Choroid plexus epithelial cell (primary cell): ENCODE results near the gene B4GALT2.

Experiments
- DNase-seq: peaks from one replicate; pipeline ENCODE4 v3.0.0-alpha.2; 2010; ENCODE audit warnings: low read depth
- H3K4me3 ChIP-seq: 2 replicates; pipeline ENCODE4 v1.5.1; 2011; ENCODE audit warnings: low read depth, mild to moderate bottlenecking, control low read depth, low read length, moderate library complexity
- TF ChIP-seq, protein P1 (sequence below): conservative IDR thresholded peaks from 2 replicates; pipeline ENCODE4 v1.5.1; 2011; ENCODE audit warnings: low read depth, mild to moderate bottlenecking, control low read depth, inconsistent platforms, low read length, moderate library complexity

The B4GALT2 gene

GRCh38 chr1:43976890-43977289, 2.1 kb upstream of the B4GALT2 start:
- DNase-seq = no peak
- H3K4me3 ChIP-seq = no peak overlapping the region
- TF ChIP-seq, protein P1, sequence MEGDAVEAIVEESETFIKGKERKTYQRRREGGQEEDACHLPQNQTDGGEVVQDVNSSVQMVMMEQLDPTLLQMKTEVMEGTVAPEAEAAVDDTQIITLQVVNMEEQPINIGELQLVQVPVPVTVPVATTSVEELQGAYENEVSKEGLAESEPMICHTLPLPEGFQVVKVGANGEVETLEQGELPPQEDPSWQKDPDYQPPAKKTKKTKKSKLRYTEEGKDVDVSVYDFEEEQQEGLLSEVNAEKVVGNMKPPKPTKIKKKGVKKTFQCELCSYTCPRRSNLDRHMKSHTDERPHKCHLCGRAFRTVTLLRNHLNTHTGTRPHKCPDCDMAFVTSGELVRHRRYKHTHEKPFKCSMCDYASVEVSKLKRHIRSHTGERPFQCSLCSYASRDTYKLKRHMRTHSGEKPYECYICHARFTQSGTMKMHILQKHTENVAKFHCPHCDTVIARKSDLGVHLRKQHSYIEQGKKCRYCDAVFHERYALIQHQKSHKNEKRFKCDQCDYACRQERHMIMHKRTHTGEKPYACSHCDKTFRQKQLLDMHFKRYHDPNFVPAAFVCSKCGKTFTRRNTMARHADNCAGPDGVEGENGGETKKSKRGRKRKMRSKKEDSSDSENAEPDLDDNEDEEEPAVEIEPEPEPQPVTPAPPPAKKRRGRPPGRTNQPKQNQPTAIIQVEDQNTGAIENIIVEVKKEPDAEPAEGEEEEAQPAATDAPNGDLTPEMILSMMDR = no peak

DNA sequence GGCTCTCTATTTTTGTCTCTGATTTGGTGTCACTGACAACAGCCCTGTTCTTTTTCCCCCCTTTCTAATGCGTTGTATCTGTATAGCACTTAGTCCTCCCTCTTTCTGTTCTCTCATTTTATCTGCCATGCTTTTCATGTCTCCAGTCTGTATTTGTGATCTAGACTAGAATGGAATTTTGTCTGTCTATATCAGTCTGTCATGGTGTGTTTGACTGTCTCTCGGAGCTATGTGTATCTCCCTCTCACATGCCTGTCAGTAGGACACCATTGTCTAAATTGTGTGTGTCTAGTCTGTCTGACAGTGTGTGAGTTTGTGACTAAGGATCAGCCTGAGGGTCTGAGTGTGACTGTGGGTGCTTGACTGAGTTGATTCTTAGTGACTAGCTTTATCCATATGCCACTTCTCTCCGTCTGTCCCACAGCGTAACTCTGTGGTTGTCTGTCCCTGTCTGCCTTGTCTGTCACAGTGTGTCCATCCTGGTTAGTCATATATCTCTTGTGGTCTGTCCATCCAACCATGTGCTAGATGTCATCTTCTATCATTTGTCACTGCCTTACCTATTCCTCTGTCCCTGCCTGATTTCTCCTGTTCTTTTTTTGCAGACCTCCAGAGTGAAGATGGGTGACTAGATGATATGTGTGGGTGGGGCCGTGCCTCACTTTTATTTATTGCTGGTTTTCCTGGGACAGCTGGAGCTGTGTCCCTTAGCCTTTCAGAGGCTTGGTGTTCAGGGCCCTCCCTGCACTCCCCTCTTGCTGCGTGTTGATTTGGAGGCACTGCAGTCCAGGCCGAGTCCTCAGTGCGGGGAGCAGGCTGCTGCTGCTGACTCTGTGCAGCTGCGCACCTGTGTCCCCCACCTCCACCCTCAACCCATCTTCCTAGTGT, 1.4 kb upstream of the B4GALT2 start:
- H3K4me3 ChIP-seq = no peak overlapping the region
- TF ChIP-seq, protein P1 = no peak
- DNase-seq = no peak

- H3K4me3 ChIP-seq = peak overlapping the region; percentile 66
Measured at GRCh38 chr1:43978264-43978550, 803 bp upstream of the B4GALT2 start.

GRCh38 chr1:43979261-43979527, 184 bp downstream of the B4GALT2 start:
- no peak for DNase-seq
- TF ChIP-seq, protein P1 = no peak

More at GRCh38 chr1:43978264-43978550, 803 bp upstream of the B4GALT2 start:
- DNase-seq = no peak
- TF ChIP-seq, protein P1 = no peak

DNA sequence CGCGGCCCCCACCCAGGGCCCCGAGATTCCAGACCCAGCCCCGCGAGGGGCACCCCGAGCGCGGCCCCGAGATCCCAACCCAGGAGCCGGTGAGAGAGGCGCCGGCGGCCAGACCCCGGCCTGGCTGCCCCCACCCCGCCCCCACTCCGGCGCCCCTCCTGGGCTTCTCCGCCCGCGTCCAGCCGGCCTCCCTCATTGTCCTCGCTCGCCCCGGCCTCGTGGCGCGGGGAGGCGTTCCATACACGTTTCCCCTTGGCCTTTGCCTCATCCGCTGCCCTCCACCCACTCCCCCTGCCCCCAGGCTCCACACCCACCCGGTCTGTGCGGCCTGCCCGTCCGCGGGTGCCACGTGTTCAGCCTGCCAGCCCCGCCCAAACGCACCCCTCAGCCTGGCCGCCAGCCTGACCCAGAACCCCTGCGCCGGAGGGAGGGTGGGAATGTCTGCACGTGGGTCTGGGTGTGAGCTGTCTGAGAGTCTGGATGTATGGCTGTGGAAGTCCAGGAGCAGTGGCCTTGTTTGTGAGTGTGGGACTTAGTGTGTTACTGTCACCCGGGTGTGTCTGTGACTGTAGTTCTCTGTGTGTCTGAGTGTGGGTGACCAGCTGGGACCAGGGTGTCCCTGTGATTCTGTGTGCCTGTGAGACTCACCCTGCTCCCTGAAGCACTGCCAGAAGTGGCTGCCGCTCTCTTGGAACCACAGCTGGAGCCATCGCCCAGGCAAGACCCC, 681 bp downstream of the B4GALT2 start:
- peak; percentile 49 for DNase-seq
- H3K4me3 ChIP-seq = peak overlapping the region; percentile 66

More at GRCh38 chr1:43979261-43979527, 184 bp downstream of the B4GALT2 start:
- H3K4me3 ChIP-seq = peak overlapping the region; percentile 66

GRCh38 chr1:43980255-43981134, 1.5 kb downstream of the B4GALT2 start:
- DNase-seq = peak; percentile 49
- TF ChIP-seq, protein P1 = no peak
- H3K4me3 ChIP-seq = peak overlapping the region; percentile 66

More for the DNA sequence above, 681 bp downstream of the B4GALT2 start:
- TF ChIP-seq, protein P1 = no peak
